ENCODE measurements around the gene ARHGAP26.

GRCh38 chr5:143064676-143065075 is 294.5 kb downstream of the ARHGAP26 start:
- no peak for TF ChIP-seq CTCF (conservative IDR thresholded peaks at IDR 0.05; ENCODE audit: low read depth in 2 of 2)
- TF ChIP-seq, protein P1, sequence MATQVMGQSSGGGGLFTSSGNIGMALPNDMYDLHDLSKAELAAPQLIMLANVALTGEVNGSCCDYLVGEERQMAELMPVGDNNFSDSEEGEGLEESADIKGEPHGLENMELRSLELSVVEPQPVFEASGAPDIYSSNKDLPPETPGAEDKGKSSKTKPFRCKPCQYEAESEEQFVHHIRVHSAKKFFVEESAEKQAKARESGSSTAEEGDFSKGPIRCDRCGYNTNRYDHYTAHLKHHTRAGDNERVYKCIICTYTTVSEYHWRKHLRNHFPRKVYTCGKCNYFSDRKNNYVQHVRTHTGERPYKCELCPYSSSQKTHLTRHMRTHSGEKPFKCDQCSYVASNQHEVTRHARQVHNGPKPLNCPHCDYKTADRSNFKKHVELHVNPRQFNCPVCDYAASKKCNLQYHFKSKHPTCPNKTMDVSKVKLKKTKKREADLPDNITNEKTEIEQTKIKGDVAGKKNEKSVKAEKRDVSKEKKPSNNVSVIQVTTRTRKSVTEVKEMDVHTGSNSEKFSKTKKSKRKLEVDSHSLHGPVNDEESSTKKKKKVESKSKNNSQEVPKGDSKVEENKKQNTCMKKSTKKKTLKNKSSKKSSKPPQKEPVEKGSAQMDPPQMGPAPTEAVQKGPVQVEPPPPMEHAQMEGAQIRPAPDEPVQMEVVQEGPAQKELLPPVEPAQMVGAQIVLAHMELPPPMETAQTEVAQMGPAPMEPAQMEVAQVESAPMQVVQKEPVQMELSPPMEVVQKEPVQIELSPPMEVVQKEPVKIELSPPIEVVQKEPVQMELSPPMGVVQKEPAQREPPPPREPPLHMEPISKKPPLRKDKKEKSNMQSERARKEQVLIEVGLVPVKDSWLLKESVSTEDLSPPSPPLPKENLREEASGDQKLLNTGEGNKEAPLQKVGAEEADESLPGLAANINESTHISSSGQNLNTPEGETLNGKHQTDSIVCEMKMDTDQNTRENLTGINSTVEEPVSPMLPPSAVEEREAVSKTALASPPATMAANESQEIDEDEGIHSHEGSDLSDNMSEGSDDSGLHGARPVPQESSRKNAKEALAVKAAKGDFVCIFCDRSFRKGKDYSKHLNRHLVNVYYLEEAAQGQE (IDR thresholded peaks at IDR 0.05; ENCODE audit: unreplicated experiment) = no peak
- no peak for TF ChIP-seq EZH2 (IDR thresholded peaks at IDR 0.05; ENCODE audit: low read depth, unreplicated experiment)
- TF ChIP-seq EZH2phosphoT487 (IDR thresholded peaks at IDR 0.05; ENCODE audit: unreplicated experiment) = no peak

Data from GM23338 (cell line).